GM18507 (cell line): ENCODE results near the gene TAF9.
"Not testable (repeated sequence)": the region's sequence is repeated elsewhere in the genome, so short reads cannot be mapped to it uniquely, and the experiment has no call there.

Source experiments
- DNase-seq: peaks from one replicate; pipeline ENCODE4 v3.0.0; 2011; ENCODE audit warnings: low read depth; ENCODE audit not compliant: insufficient read length; ENCODE audit errors: extremely low spot score
- FAIRE-seq: peaks from 2 replicates; lab custom pipeline; 2011; peaks lifted over from hg19 to GRCh38; lab: Jason Lieb, UNC

Gene TAF9

GRCh38 chr5:69341520-69342161, 27.7 kb downstream of the TAF9 start:
- DNase-seq (no peak), FAIRE-seq (no peak)

- FAIRE-seq (no peak), DNase-seq (no peak)
Measured at GRCh38 chr5:69335341-69335935, 33.9 kb downstream of the TAF9 start.

DNA sequence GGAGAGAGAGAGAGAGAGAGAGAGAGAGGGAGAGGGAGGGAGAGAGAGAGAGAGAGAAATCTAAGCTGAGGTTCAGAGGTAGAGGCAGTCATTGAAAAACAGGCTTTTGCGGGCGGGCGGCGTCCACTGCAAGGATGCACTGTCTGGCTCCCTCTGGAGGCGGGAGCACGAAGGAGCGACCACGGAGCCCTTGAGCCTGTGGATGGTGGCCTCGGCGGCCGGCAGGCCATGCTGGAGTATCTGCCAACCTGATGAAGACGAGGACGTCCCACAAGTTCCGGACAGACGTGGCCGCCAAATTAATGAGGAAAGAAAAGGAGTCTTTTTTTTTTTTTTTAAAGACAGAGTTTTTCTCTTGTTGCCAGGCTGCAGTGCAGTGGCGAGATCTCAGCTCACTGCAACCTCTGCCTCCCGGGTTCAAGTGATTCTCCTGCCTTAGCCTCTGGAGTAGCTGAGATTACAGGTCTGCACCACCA, 34.5 kb downstream of the TAF9 start:
- peak; percentile 15 for FAIRE-seq

GRCh38 chr5:69333668-69334315, 35.5 kb downstream of the TAF9 start:
- DNase-seq, FAIRE-seq: not testable (repeated sequence)

More for the DNA sequence above, 34.5 kb downstream of the TAF9 start:
- DNase-seq = peak; percentile 33

- DNase-seq (no peak), FAIRE-seq (no peak)
Measured at GRCh38 chr5:69331528-69332445, 37.5 kb downstream of the TAF9 start.

GRCh38 chr5:69329905-69330489, 39.3 kb downstream of the TAF9 start:
- DNase-seq (no peak), FAIRE-seq (no peak)

DNA sequence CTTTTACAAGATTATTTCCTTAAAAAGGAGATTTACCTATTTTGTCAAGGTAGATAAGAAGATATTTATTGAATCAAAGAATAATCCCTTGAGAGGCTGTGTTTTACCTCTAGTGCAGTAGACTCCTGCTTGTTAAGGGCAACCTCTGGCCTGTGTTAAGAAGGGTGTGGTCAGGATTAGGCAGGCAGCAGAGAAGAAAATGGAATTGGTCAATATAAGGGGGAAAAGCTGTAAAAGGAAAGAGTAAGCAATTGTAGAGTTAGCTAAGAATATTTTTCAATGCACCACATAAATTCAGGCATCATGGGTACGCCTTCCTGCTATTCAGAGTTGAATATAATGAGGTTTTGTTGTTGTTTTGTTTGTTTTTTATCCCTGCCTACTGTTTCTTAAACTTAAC, 43.0 kb downstream of the TAF9 start:
- no peak for FAIRE-seq

DNA sequence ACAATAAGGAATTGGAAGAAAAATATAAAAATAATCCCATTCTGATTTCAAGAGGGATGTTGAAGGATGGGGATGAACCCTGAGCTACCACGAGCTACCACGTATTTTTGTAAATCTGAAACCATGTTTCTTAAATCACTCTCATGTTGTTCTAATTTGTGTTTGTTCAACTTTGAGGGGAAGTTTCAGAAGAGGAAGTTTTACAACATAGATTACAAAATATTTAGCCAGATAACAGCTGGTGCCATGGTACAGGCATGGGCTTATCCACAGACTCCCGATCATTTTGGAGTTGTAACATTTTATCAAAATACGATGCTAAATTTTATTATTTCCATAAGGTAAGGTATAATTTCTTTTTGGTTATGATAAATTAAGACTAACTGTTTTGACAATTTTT, 51.9 kb downstream of the TAF9 start:
- FAIRE-seq (no peak), DNase-seq (no peak)

More for the DNA sequence above, 43.0 kb downstream of the TAF9 start:
- DNase-seq = no peak

GRCh38 chr5:69315972-69316371, 53.3 kb downstream of the TAF9 start:
- no peak for DNase-seq
- FAIRE-seq = no peak
